GM10248 (cell line): ENCODE data around the gene PNKP.

Experiments
- CTCF ChIA-PET: fragments of 300-600 bp; sonication (Branson Sonifier 250); formaldehyde crosslinking; extraction: SDS; loops from one replicate; lab custom pipeline; 2021; ENCODE audit warnings: antibody characterized with exemption; lab: Yijun Ruan, JAX
- POLR2A ChIA-PET: fragments of 350-650 bp; sonication (Branson Sonifier 250); formaldehyde crosslinking; extraction: SDS; loops from one replicate; lab custom pipeline; 2020; ENCODE audit warnings: antibody characterized with exemption; lab: Yijun Ruan, JAX
- DNase-seq: peaks from one replicate; pipeline ENCODE4 v3.0.0; 2012; ENCODE audit errors: extremely low spot score
- TF ChIP-seq, protein P1 (sequence below): IDR thresholded peaks from 2 replicates; pipeline ENCODE4 v1.5.1; 2012; ENCODE audit warnings: mild to moderate bottlenecking, low read depth; ENCODE audit errors: extremely low read depth, missing control alignments, control extremely low read depth

Gene PNKP

DNA sequence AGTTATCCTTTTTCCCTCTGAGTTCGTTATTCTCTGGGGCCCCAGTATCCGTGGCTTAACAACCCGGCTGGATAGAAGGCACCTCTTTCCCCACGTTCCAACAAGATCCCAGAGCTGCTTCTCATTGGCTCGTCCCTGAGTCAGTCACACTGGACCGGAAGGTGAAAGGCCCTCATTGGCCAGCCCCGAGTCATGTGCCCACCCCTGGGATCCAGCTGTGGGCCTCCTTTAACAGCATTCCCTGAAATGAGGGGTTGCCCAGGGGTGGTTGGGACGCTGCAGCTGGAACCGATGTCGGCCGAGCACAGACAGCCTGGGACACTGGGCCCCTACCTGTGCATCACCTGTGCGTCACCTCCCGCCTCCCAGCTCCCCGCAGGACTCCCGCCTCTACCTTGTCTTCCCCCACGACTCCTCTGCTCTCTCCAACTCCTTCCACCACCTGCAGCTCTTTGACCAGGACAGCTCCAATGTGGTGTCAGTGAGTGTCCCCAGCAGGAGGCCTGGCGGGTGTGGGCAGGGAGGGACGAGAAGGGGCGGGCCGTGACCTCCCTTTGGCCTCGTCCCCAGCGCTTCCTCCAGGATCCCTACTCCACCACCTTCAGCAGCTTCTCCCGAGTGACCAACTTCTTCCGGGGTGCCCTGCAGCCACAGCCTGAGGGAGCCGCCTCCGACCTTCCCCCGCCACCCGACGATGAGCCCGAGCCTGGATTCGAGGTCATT lies 14.5 kb upstream of the PNKP start:
- CTCF ChIA-PET: interaction anchor here (0.9 to 1.5 kb wide), 3 partner anchors 12 to 16 kb away, joined by 3 to 4 read pairs (median 3); no protein-coding TSS in a partner anchor
- TF ChIP-seq, protein P1, sequence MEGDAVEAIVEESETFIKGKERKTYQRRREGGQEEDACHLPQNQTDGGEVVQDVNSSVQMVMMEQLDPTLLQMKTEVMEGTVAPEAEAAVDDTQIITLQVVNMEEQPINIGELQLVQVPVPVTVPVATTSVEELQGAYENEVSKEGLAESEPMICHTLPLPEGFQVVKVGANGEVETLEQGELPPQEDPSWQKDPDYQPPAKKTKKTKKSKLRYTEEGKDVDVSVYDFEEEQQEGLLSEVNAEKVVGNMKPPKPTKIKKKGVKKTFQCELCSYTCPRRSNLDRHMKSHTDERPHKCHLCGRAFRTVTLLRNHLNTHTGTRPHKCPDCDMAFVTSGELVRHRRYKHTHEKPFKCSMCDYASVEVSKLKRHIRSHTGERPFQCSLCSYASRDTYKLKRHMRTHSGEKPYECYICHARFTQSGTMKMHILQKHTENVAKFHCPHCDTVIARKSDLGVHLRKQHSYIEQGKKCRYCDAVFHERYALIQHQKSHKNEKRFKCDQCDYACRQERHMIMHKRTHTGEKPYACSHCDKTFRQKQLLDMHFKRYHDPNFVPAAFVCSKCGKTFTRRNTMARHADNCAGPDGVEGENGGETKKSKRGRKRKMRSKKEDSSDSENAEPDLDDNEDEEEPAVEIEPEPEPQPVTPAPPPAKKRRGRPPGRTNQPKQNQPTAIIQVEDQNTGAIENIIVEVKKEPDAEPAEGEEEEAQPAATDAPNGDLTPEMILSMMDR: no peak
- no peak for DNase-seq
- POLR2A ChIA-PET: interaction anchor here (1.2 kb wide), 1 partner anchor 47 kb away, joined by 6 read pairs; the partner anchor contains the start of genes ATF5 and NUP62

GRCh38 chr19:49881186-49881585 lies 13.8 kb upstream of the PNKP start:
- ChIA-PET CTCF (interaction anchor here (1.5 kb wide), 1 partner anchor 17 kb away, joined by 4 read pairs; no protein-coding TSS in a partner anchor), POLR2A (interaction anchor here (1.2 kb wide), 1 partner anchor 48 kb away, joined by 6 read pairs; the partner anchor contains the start of genes ATF5 and NUP62)

GRCh38 chr19:49880162-49880869 lies 12.9 kb upstream of the PNKP start:
- CTCF ChIA-PET: interaction anchor here (1.5 kb wide), 1 partner anchor 18 kb away, joined by 4 read pairs; no protein-coding TSS in a partner anchor
- DNase-seq: no peak
- TF ChIP-seq, protein P1: no peak
- POLR2A ChIA-PET: interaction anchor here (1.2 kb wide), 1 partner anchor 49 kb away, joined by 6 read pairs; the partner anchor contains the start of genes ATF5 and NUP62

More at GRCh38 chr19:49881186-49881585, 13.8 kb upstream of the PNKP start:
- DNase-seq: no peak
- TF ChIP-seq, protein P1: no peak

- TF ChIP-seq, protein P1: no peak
- ChIA-PET POLR2A (no interaction called here), CTCF (no interaction called here)
- no peak for DNase-seq
Measured at GRCh38 chr19:49879243-49879963, 12.0 kb upstream of the PNKP start.

DNA sequence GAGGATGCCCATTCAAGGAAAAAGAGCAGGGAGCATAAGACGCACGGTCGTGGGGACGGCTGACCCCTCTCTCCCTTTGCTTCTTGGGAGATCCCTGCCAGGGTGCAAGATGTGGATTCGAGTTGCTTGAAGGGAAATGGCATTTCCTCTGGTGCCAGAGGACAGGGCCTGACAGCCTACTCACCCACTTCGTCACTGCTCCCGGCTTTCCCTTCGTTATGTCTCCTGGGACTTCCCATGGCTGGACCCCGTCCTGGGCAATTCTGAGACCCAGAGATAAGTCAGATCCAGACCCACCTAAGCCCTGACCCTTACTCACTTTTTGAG lies 11.3 kb upstream of the PNKP start:
- TF ChIP-seq, protein P1: no peak
- ChIA-PET CTCF (no interaction called here), POLR2A (no interaction called here)
- DNase-seq: no peak
